ENCODE measurements around the gene RPS15.

RPS15 gene

GRCh38 chr19:1465191-1466016, 27.2 kb downstream of the RPS15 start:
- Mint-ChIP-seq H3K27me3 (ENCODE audit: low read depth) (peaks cover 53% of the 10 kb centered on the region), H3K4me1 (no peaks in the 10 kb centered on the region), H3K27ac (no peak overlapping the region), H3K36me3 (ENCODE audit: low read depth) (no peaks in the 10 kb centered on the region), H3K9me3 (no peaks in the 10 kb centered on the region), H3K4me3 (no peak overlapping the region)
- TF ChIP-seq, protein P1, sequence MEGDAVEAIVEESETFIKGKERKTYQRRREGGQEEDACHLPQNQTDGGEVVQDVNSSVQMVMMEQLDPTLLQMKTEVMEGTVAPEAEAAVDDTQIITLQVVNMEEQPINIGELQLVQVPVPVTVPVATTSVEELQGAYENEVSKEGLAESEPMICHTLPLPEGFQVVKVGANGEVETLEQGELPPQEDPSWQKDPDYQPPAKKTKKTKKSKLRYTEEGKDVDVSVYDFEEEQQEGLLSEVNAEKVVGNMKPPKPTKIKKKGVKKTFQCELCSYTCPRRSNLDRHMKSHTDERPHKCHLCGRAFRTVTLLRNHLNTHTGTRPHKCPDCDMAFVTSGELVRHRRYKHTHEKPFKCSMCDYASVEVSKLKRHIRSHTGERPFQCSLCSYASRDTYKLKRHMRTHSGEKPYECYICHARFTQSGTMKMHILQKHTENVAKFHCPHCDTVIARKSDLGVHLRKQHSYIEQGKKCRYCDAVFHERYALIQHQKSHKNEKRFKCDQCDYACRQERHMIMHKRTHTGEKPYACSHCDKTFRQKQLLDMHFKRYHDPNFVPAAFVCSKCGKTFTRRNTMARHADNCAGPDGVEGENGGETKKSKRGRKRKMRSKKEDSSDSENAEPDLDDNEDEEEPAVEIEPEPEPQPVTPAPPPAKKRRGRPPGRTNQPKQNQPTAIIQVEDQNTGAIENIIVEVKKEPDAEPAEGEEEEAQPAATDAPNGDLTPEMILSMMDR (IDR thresholded peaks at IDR 0.05; ENCODE audit: unreplicated experiment in 3 of 3) = peak; percentile 64 to 69 (median 66)

DNA sequence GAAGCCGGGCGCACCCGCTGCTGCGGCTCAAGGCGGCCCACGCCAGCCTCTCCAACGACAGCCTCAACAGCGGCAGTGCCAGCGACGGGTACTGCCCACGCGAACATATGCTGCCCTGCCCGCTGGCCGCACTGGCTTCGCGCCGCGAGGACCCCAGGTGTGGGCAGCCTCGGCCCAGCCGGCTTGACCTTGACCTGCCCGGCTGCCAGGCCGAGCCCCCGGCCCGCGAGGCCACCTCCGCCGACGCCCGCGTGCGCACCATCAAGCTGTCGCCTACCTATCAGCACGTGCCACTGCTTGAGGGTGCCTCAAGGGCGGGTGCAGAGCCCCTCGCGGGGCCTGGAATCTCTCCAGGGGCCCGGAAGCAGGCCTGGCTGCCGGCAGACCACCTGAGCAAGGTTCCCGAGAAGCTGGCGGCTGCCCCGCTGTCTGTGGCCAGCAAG, 27.8 kb downstream of the RPS15 start:
- Mint-ChIP-seq H3K4me3 (no peak overlapping the region), H3K27me3 (ENCODE audit: low read depth) (peaks cover 59% of the 10 kb centered on the region), H3K27ac (no peak overlapping the region), H3K36me3 (ENCODE audit: low read depth) (no peaks in the 10 kb centered on the region), H3K9me3 (no peaks in the 10 kb centered on the region), H3K4me1 (no peaks in the 10 kb centered on the region)
- TF ChIP-seq, protein P1 (IDR thresholded peaks at IDR 0.05; ENCODE audit: unreplicated experiment in 3 of 3) = no peak

DNA sequence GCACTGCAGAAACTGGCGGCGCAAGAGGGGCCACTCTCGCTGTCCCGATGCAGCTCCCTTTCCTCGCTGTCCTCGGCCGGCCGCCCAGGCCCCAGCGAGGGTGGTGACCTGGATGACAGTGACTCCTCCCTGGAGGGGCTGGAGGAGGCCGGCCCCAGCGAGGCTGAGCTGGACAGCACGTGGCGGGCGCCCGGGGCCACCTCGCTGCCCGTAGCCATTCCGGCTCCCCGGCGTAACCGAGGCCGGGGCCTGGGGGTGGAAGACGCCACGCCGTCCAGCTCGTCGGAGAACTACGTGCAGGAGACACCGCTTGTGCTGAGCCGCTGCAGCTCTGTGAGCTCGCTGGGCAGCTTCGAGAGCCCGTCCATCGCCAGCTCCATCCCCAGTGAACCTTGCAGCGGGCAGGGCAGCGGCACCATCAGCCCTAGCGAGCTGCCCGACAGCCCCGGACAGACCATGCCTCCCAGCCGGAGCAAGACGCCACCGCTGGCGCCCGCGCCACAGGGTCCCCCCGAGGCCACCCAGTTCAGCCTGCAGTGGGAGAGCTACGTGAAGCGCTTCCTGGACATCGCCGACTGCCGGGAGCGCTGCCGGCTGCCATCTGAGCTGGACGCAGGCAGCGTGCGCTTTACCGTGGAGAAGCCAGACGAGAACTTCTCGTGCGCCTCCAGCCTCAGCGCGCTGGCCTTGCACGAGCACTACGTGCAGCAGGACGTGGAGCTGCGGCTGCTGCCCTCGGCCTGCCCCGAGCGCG, 28.4 kb downstream of the RPS15 start:
- no peaks in the 10 kb centered on the region for H3K9me3 Mint-ChIP-seq
- H3K27ac Mint-ChIP-seq = no peak overlapping the region
- H3K4me1 Mint-ChIP-seq = no peaks in the 10 kb centered on the region
- no peaks in the 10 kb centered on the region for H3K36me3 Mint-ChIP-seq (ENCODE audit: low read depth)
- H3K27me3 Mint-ChIP-seq (ENCODE audit: low read depth) = peaks cover 65% of the 10 kb centered on the region
- no peak overlapping the region for H3K4me3 Mint-ChIP-seq
- TF ChIP-seq, protein P1 (IDR thresholded peaks at IDR 0.05; ENCODE audit: unreplicated experiment in 3 of 3) = no peak

DNA sequence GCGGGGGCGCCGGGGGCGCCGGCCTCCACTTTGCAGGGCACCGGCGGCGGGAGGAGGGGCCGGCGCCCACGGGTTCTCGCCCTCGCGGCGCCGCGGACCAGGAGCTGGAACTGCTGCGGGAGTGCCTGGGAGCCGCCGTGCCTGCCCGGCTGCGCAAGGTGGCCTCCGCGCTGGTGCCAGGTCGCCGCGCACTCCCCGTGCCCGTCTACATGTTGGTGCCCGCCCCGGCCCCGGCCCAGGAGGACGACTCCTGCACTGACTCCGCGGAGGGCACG, 29.0 kb downstream of the RPS15 start:
- Mint-ChIP-seq H3K36me3 (ENCODE audit: low read depth) (no peaks in the 10 kb centered on the region), H3K27ac (no peak overlapping the region), H3K9me3 (no peaks in the 10 kb centered on the region), H3K4me3 (no peak overlapping the region), H3K27me3 (ENCODE audit: low read depth) (peaks cover 71% of the 10 kb centered on the region), H3K4me1 (no peaks in the 10 kb centered on the region)
- TF ChIP-seq, protein P1 (IDR thresholded peaks at IDR 0.05; ENCODE audit: unreplicated experiment in 3 of 3) = no peak

DNA sequence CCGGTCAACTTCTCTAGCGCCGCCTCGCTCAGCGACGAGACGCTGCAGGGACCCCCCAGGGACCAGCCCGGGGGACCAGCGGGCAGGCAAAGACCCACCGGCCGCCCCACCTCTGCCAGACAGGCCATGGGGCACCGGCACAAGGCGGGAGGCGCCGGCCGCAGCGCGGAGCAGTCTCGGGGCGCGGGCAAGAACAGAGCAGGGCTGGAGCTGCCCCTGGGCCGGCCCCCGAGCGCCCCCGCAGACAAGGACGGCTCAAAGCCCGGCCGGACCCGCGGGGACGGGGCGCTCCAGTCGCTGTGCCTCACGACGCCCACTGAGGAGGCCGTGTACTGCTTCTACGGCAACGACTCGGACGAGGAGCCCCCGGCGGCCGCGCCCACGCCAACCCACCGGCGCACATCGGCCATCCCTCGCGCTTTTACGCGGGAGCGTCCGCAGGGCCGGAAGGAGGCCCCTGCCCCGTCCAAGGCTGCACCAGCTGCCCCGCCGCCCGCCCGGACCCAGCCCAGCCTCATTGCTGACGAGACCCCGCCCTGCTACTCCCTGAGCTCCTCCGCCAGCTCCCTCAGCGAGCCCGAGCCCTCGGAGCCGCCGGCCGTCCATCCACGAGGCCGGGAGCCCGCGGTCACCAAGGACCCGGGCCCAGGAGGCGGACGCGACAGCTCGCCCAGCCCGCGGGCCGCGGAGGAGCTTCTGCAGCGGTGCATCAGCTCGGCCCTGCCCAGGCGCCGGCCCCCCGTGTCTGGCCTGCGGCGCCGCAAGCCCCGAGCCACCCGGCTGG, 29.5 kb downstream of the RPS15 start:
- TF ChIP-seq, protein P1 (IDR thresholded peaks at IDR 0.05; ENCODE audit: unreplicated experiment in 3 of 3) = no peak
- no peak overlapping the region for H3K27ac Mint-ChIP-seq
- H3K36me3 Mint-ChIP-seq (ENCODE audit: low read depth) = no peaks in the 10 kb centered on the region
- no peak overlapping the region for H3K4me3 Mint-ChIP-seq
- no peaks in the 10 kb centered on the region for H3K4me1 Mint-ChIP-seq
- no peaks in the 10 kb centered on the region for H3K9me3 Mint-ChIP-seq
- H3K27me3 Mint-ChIP-seq (ENCODE audit: low read depth) = peaks cover 71% of the 10 kb centered on the region

Data from nephron (organoid).